Astrocyte (in vitro differentiated cells and primary cell): ENCODE data around the gene ZNF385B. TPM values are rescaled to one million over a fixed set of nuclear protein-coding genes. Genes with fewer than 3 reads are reported as not detected.

Experiments used
- DNase-seq: peaks from one replicate; pipeline ENCODE4 v3.0.0-alpha.2; 2010; ENCODE audit warnings: low read depth
- FAIRE-seq: peaks from 2 replicates; lab custom pipeline; 2011; peaks lifted over from hg19 to GRCh38; lab: Jason Lieb, UNC
- H2AFZ ChIP-seq: 2 replicates; pipeline ENCODE4 v1.6.0; 2012; ENCODE audit warnings: low read depth, low read length, inconsistent platforms
- H3K27ac ChIP-seq: 2 replicates; pipeline ENCODE4 v1.5.1; 2011; ENCODE audit warnings: low read depth, low read length, inconsistent platforms
- H3K27me3 ChIP-seq: 2 replicates; pipeline ENCODE4 v1.6.0; 2011; ENCODE audit warnings: low read length, inconsistent platforms; ENCODE audit not compliant: insufficient read depth
- H3K36me3 ChIP-seq: 2 replicates; pipeline ENCODE4 v1.5.1; 2011; ENCODE audit warnings: low read length, inconsistent platforms; ENCODE audit not compliant: insufficient read depth
- H3K4me1 ChIP-seq: 2 replicates; pipeline ENCODE4 v1.5.1; 2011; ENCODE audit warnings: low read length, inconsistent platforms; ENCODE audit not compliant: insufficient read depth
- H3K4me2 ChIP-seq: 2 replicates; pipeline ENCODE4 v1.6.0; 2012; ENCODE audit warnings: low read length, inconsistent platforms
- H3K4me3 ChIP-seq: 2 replicates; pipeline ENCODE4 v1.5.1; 2011; ENCODE audit warnings: low read depth, mild to moderate bottlenecking, low read length, inconsistent platforms; ENCODE audit not compliant: insufficient read depth
- H3K79me2 ChIP-seq: 2 replicates; pipeline ENCODE4 v1.6.0; 2012; ENCODE audit warnings: mild to moderate bottlenecking, low read length, inconsistent platforms; ENCODE audit not compliant: insufficient read depth
- H3K9ac ChIP-seq: 2 replicates; pipeline ENCODE4 v1.6.0; 2012; ENCODE audit warnings: mild to moderate bottlenecking, low read length, inconsistent platforms
- H3K9me3 ChIP-seq: 2 replicates; pipeline ENCODE4 v1.5.1; 2012; ENCODE audit warnings: low read depth, mild to moderate bottlenecking, low read length, inconsistent platforms; ENCODE audit not compliant: insufficient read depth
- H4K20me1 ChIP-seq: 2 replicates; pipeline ENCODE4 v1.6.0; 2012; ENCODE audit warnings: low read length, inconsistent platforms; ENCODE audit not compliant: insufficient read depth
- H3K27ac Mint-ChIP-seq: one replicate; pipeline ENCODE4 v1.8.0; 2021; ENCODE audit warnings: mild to moderate bottlenecking, mixed read lengths; ENCODE audit not compliant: unreplicated experiment
- H3K27me3 Mint-ChIP-seq: one replicate; pipeline ENCODE4 v1.8.0; 2021; ENCODE audit warnings: low read depth, mixed read lengths; ENCODE audit not compliant: unreplicated experiment
- H3K36me3 Mint-ChIP-seq: one replicate; pipeline ENCODE4 v1.8.0; 2021; ENCODE audit warnings: low read depth, mixed read lengths; ENCODE audit not compliant: unreplicated experiment
- H3K4me1 Mint-ChIP-seq: one replicate; pipeline ENCODE4 v1.8.0; 2021; ENCODE audit warnings: low read depth, mixed read lengths; ENCODE audit not compliant: unreplicated experiment
- H3K4me3 Mint-ChIP-seq: one replicate; pipeline ENCODE4 v1.8.0; 2021; ENCODE audit warnings: mild to moderate bottlenecking, moderate library complexity, mixed read lengths; ENCODE audit not compliant: unreplicated experiment
- H3K9me3 Mint-ChIP-seq: one replicate; pipeline ENCODE4 v1.8.0; 2021; ENCODE audit warnings: mild to moderate bottlenecking, mixed read lengths; ENCODE audit not compliant: unreplicated experiment
- EZH2 ChIP-seq: IDR thresholded peaks from 2 replicates; pipeline ENCODE4 v1.6.1; 2012; ENCODE audit warnings: mild to moderate bottlenecking, low read length, inconsistent platforms; ENCODE audit not compliant: insufficient read depth
- total RNA-seq: library from RNA; stranded (reverse); gene quantifications from 2 replicates; pipeline ENCODE4 v1.2.1, GENCODE V29; 2021
- TF ChIP-seq, protein P1 (sequence below): IDR thresholded peaks from 2 replicates; pipeline ENCODE4 v1.5.1; 2011; ENCODE audit warnings: low read depth, mild to moderate bottlenecking, inconsistent platforms, low read length, moderate library complexity; ENCODE audit not compliant: insufficient read depth

The ZNF385B gene
- total RNA-seq, 1 donor from 2014 or later, result 0.27 TPM

DNA sequence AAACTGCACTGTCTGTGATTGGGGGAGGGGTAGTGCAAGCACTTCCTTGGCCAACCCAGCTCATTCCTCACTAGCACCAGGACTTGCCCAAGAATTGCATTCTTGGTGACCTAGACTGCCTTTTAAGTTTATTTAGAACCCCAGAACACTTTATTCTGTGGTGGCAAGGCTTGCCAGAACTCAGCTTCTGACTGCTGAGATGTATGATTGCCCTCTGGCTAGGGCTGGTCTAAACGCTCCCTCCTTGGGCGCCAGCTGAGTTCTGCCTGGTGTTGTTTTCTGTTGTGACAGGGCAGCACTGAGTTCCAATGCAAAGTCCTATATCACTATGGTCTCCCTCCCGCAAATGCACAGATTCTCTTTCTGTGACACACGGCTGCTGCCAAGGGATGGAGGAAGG lies 247.7 kb downstream of the ZNF385B start:
- no peak for FAIRE-seq
- DNase-seq, result no peak
- Mint-ChIP-seq H3K4me1 (peaks cover 32% of the 10 kb centered on the region), H3K36me3 (no peaks in the 10 kb centered on the region), H3K27ac (peak overlapping the region; percentile 64), H3K4me3 (peak overlapping the region; percentile 4), H3K27me3 (no peaks in the 10 kb centered on the region), H3K9me3 (no peaks in the 10 kb centered on the region)
- no peaks in the 10 kb centered on the region for H3K36me3 ChIP-seq
- TF ChIP-seq, protein P1, sequence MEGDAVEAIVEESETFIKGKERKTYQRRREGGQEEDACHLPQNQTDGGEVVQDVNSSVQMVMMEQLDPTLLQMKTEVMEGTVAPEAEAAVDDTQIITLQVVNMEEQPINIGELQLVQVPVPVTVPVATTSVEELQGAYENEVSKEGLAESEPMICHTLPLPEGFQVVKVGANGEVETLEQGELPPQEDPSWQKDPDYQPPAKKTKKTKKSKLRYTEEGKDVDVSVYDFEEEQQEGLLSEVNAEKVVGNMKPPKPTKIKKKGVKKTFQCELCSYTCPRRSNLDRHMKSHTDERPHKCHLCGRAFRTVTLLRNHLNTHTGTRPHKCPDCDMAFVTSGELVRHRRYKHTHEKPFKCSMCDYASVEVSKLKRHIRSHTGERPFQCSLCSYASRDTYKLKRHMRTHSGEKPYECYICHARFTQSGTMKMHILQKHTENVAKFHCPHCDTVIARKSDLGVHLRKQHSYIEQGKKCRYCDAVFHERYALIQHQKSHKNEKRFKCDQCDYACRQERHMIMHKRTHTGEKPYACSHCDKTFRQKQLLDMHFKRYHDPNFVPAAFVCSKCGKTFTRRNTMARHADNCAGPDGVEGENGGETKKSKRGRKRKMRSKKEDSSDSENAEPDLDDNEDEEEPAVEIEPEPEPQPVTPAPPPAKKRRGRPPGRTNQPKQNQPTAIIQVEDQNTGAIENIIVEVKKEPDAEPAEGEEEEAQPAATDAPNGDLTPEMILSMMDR, result no peak
- TF ChIP-seq EZH2, result no peak
- peak overlapping the region; percentile 54 for H3K4me2 ChIP-seq
- no peak overlapping the region for H2AFZ ChIP-seq
- H3K79me2 ChIP-seq, result no peaks in the 10 kb centered on the region
- no peaks in the 10 kb centered on the region for H3K9me3 ChIP-seq
- H3K4me3 ChIP-seq, result no peak overlapping the region
- no peaks in the 10 kb centered on the region for H4K20me1 ChIP-seq
- no peak overlapping the region for H3K27ac ChIP-seq
- H3K4me1 ChIP-seq, result peaks cover 3% of the 10 kb centered on the region
- H3K27me3 ChIP-seq, result no peaks in the 10 kb centered on the region
- no peak overlapping the region for H3K9ac ChIP-seq

DNA sequence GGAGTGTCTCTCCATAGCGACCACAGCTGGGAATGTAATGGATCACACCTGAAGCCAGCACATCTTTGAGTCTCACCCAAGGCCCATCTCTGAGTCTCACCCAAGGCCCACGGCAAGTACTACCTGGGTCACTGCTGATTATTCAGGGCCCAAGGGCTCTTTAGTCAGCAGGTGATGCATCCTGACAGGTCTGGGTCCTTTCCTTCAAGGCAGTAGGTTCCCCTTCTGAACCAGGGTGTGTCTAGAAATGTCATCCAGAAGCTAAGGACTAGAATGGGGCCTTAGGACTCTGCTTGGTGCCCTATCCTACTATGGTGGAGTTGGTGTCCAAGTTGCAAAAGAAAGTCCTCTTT lies 248.1 kb downstream of the ZNF385B start:
- H3K27me3 ChIP-seq, result no peaks in the 10 kb centered on the region
- H3K4me2 ChIP-seq, result no peak overlapping the region
- TF ChIP-seq, protein P1, result no peak
- TF ChIP-seq EZH2, result no peak
- no peak for FAIRE-seq
- H3K4me3 ChIP-seq, result no peak overlapping the region
- H3K9ac ChIP-seq, result no peak overlapping the region
- no peak overlapping the region for H2AFZ ChIP-seq
- Mint-ChIP-seq H3K4me3 (no peak overlapping the region), H3K36me3 (no peaks in the 10 kb centered on the region), H3K4me1 (peaks cover 32% of the 10 kb centered on the region), H3K27me3 (no peaks in the 10 kb centered on the region), H3K27ac (no peak overlapping the region), H3K9me3 (no peaks in the 10 kb centered on the region)
- no peak for DNase-seq
- H3K27ac ChIP-seq, result peak overlapping the region; percentile 0
- no peaks in the 10 kb centered on the region for H3K9me3 ChIP-seq
- no peaks in the 10 kb centered on the region for H3K79me2 ChIP-seq
- H3K36me3 ChIP-seq, result no peaks in the 10 kb centered on the region
- H3K4me1 ChIP-seq, result peaks cover 3% of the 10 kb centered on the region
- H4K20me1 ChIP-seq, result no peaks in the 10 kb centered on the region

DNA sequence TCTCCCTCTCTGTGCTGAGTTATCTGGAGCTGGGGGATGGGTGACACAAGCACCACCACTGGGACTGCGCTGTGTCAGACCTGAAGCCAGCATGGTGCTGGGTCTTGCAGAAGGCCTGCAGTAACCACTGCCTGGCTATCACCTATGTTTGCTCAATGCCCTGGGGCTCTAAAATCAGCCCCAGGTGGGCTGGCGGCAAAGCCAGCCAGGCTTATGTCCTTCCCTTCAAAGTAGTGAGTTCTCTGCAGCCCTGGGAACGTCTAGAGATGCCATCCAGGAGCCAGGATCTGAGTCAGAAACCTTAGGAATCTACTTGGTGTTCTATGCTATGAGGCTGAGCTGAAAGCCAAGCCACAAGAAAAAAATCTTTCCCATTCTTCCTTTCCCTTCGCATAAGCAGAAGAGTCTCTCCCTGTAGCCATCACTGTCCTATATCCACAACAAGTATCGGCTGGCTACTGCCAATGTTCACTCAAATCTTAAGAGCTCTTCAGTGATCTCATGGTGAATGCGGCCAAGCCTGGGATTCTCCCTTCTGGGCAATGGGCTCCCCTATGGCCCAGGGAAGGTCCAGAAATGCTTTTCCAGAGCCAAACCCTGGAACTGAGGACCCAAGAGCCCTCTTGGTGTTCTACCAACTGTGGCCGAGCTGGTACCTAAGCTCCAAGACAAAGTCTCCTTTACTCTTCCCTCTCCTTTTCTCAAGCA lies 248.7 kb downstream of the ZNF385B start:
- H3K27ac ChIP-seq, result peak overlapping the region; percentile 0
- no peak for DNase-seq

More for the DNA sequence above, 248.7 kb downstream of the ZNF385B start:
- H3K9ac ChIP-seq, result no peak overlapping the region
- TF ChIP-seq, protein P1, result no peak
- no peak for TF ChIP-seq EZH2
- Mint-ChIP-seq H3K9me3 (no peaks in the 10 kb centered on the region), H3K27me3 (no peaks in the 10 kb centered on the region), H3K4me1 (peaks cover 32% of the 10 kb centered on the region), H3K4me3 (no peak overlapping the region), H3K27ac (no peak overlapping the region), H3K36me3 (no peaks in the 10 kb centered on the region)
- no peaks in the 10 kb centered on the region for H3K36me3 ChIP-seq
- H3K9me3 ChIP-seq, result no peaks in the 10 kb centered on the region
- FAIRE-seq, result no peak
- H2AFZ ChIP-seq, result no peak overlapping the region
- H3K4me3 ChIP-seq, result no peak overlapping the region
- no peak overlapping the region for H3K4me2 ChIP-seq
- no peaks in the 10 kb centered on the region for H3K27me3 ChIP-seq
- H3K79me2 ChIP-seq, result no peaks in the 10 kb centered on the region
- no peaks in the 10 kb centered on the region for H4K20me1 ChIP-seq
- peaks cover 3% of the 10 kb centered on the region for H3K4me1 ChIP-seq
